Subcutaneous adipose tissue (tissue), 4 donors: ENCODE measurements around the gene MAN1A1. TPM values are rescaled to one million over a fixed set of nuclear protein-coding genes. Genes with fewer than 3 reads are reported as not detected.

Source experiments
- CTCF ChIP-seq: fragments of 450-650 bp; IDR thresholded peaks from one replicate; pipeline ENCODE4 v1.5.1; 2016; ENCODE audit warnings: low read depth, mild to moderate bottlenecking, control low read depth, antibody characterized with exemption, moderate library complexity
- total RNA-seq, 4 donors: library from RNA; depleted of rRNA; stranded (reverse); fragments of >200 nt; gene quantifications; one replicate each; pipeline ENCODE4 v1.1.0, GENCODE V29; 2016

The MAN1A1 gene
- total RNA-seq, 4 donors from 2014 or later: 268 to 470 (median 387) TPM

GRCh38 chr6:119345114-119345513, 4.4 kb downstream of the MAN1A1 start:
- TF ChIP-seq CTCF: no peak

- TF ChIP-seq CTCF: no peak
These were observed 5.3 kb downstream of the MAN1A1 start for GRCh38 chr6:119344306-119344705.

GRCh38 chr6:119343573-119344146, 5.9 kb downstream of the MAN1A1 start:
- no peak for TF ChIP-seq CTCF

- TF ChIP-seq CTCF: no peak
These were observed 6.4 kb downstream of the MAN1A1 start for GRCh38 chr6:119343167-119343566.

- TF ChIP-seq CTCF: no peak
These were observed 7.1 kb downstream of the MAN1A1 start for GRCh38 chr6:119342430-119342829.

GRCh38 chr6:119340796-119341487, 8.6 kb downstream of the MAN1A1 start:
- TF ChIP-seq CTCF: no peak

- TF ChIP-seq CTCF: no peak
These were observed 9.6 kb downstream of the MAN1A1 start for GRCh38 chr6:119339941-119340456.
